Tongue (tissue), 2 donors: ENCODE results near the gene SLC22A2. TPM values are rescaled to one million over a fixed set of nuclear protein-coding genes. Genes with fewer than 3 reads are reported as not detected.

ENCODE experiments used
- DNase-seq: peaks from one replicate; pipeline ENCODE4 v3.0.0-alpha.2; 2015
- total RNA-seq: library from RNA; depleted of rRNA; stranded (reverse); fragments of >200 nt; gene quantifications from one replicate; pipeline ENCODE4 v1.2.3, GENCODE V29; 2014

SLC22A2 gene
- total RNA-seq, 1 donor from 2014 or later = 0.62 TPM

DNA sequence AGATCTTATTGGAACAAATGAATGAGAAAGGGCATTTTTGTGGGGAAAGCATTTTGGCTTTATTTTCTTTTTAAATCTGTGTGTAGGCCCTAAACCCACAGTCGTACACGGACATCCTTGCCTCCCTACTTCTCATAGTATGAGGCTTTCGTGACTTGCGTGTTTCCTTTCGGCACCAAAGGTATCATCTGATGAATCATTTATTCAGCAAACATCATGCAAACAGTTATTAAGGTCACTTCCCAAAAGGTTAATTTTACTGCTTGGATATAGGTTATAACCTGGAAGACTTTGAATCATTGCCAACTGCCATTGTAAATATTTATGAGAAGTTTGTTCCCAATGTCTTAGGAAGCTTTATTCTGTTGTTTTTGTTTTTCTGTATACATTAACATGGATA lies 15.1 kb upstream of the SLC22A2 start:
- DNase-seq = no peak

GRCh38 chr6:160273196-160273595 lies 14.6 kb upstream of the SLC22A2 start:
- no peak for DNase-seq

- DNase-seq = no peak
These were observed 14.1 kb upstream of the SLC22A2 start for GRCh38 chr6:160272707-160273106.

- no peak for DNase-seq
These were observed 11.7 kb upstream of the SLC22A2 start for GRCh38 chr6:160270347-160270746.

- no peak for DNase-seq
These were observed 11.2 kb upstream of the SLC22A2 start for GRCh38 chr6:160269771-160270170.

GRCh38 chr6:160269023-160269521 lies 10.5 kb upstream of the SLC22A2 start:
- DNase-seq = no peak

- DNase-seq = no peak
These were observed 8.5 kb upstream of the SLC22A2 start for GRCh38 chr6:160267102-160267501.

DNA sequence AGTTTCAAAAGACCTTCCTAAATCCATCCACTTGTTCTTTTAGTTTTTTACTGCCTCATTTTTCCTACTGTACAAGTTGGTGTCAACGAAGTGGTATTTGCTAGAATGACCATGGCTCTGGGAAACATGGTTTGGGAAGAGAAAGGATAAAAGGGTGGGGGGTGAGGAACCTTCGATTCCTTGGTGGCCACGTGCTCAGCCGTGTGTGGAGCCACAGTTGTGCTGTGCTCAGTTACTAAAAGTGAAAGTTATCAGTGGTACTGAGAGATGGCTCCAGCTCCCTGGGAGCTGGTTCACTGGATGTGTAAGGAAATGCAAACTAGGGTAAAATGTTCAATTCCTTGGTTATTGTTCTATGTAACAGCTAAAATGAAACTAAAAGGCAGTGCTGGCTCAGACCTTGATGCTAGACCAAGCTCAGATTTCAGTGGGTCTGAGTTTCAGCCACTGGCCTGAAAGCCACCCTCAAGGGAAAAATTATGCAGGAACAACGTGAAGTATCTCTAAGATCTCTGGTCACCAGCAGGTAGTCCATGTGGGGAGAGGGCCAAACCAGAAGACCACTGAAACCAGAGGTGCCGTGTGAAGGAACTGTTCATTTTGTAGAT lies 7.4 kb upstream of the SLC22A2 start:
- DNase-seq = no peak

DNA sequence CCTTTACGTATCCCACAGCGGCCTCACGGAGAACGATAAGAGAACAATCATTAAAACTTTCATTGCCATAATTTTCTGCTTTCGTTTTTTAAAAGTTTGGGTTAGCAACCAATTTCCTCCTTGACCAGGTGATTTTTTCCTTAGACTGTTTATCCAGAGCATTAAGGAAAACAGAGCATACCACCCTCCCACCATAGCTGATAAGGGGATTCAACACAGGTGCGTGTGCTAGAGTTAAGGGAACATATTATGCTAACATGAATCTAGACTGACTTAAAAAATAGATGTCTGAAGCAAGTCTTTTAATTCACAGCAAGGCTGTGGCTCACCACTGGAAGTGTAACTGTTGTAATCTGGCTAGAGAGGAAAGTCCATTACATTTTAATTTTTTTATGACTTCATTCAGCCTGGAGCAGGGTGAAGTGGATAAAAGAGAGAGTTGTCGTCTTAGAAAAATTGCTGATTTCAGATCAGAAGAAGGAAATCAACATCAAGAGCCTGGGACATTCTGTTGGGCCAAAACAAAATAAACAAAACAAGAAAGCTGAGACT lies 5.5 kb upstream of the SLC22A2 start:
- DNase-seq = no peak

DNA sequence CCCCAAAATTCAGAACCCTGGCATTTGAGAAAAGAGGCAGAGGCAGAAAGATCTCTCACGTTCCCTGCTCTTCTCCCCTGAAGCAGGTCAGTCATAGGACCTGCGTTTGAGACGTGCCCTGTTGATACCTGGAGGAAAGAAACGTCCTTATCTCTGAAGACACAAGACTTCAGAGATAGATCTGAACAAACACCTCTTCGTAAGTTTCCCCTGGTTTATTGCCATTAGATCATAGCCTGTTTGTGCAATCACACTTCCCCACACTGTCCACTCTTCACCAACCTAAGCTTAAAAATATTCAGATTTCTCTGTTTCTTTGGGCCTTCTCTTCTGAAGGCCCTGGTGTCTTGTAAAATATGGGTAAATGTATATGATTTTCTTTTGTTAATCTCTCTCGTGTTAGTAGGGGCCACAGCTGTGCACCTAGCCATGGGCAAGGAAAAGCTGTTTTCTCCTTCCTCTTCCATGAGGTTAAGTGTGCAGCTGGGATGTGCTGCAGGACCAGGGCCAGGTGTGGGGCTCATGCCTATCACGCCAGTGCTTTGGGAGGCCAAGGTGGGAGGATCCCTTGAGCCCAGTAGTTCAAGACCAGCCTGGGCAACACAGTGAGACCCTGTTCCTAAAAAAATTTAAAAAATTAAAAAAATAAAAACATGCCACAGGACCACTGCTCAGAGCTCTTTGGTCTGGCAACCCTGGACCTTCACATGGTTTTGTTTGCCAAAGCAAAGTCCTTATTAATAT lies 4.7 kb upstream of the SLC22A2 start:
- no peak for DNase-seq

DNA sequence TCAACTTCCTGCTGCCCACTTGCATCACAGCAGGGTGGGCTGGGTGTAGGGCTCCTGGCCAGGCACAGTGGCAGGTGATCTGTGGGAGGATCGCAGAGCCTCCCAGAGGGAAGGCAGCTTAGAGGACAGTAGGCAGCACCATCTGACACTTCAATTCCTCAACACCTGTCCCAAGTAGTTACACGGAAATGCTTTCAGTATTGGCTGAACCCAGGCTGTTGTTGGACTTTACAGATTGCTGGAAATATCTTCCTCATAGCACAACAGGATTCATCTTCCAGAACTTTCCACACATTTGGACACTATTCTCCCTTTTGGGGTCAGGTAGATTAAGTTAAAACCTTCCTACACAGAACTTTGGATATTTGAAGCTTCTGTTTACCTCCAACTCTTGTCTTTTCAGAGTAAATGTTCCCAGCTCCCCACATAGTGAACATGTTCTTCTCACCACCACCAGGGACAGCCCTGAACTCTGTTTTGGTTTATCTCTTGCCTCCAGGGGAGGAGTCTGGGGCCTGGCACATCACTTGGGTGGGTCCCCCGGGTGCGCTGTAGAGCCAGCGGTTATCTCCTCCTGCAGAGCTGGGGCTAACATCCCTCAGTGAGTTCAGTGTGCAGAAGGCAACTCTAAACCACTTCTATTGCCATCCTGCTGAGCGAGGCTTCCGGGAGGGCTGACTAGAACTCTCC lies 3.5 kb upstream of the SLC22A2 start:
- DNase-seq = no peak

DNA sequence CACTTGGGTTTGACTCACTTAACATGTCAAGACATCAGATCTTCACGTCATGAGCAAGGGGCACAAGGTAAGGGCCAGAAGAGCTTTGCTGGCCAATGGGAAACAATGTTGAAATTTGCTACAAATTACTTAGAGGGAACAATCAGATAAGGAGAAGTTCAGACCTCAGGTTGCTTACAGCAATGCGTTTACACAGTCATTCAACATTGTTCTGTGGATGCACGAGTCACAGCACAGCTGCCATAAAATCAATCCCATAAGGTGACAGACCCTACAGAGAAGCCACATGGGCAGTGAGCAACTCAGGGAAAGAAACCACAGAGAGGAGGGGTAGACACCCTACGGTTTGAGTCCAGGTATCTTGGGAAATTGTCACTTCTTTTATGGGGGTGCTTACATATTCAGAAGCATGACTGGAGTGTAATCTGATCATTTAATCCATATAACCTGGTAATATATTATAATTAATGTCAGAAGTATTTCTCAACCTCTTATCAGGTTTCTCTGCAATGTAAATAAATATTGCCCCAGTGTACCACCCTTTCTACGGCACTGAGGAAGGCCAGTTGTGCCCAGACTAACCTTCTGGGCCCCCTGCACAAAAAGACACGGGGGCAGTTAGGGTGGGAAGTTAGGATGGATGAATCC lies 2.3 kb upstream of the SLC22A2 start:
- no peak for DNase-seq

GRCh38 chr6:160260367-160260766 lies 1.7 kb upstream of the SLC22A2 start:
- no peak for DNase-seq

- peak; percentile 39 for DNase-seq
These were observed 977 bp upstream of the SLC22A2 start for GRCh38 chr6:160259598-160259997.

GRCh38 chr6:160259143-160259425 lies 463 bp upstream of the SLC22A2 start:
- peak; percentile 29 for DNase-seq

DNA sequence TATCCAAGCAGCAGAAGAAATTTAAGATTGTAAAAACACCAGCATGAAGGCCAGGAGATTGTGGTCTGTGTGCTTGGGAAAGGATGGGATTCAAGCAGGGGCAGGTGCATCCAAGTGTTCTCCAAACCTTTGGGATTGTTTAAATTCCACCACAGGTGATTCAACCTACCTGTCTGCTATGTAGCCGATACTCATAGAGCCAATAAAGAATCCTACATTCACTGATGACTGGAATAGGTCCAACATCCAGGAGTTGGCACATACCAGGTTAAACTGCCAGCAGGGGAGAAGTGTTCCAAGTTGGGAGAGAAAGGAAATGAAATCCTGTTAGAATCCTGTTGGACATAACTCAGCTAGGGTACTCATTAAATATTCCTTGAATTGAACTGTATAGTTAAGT lies 2.2 kb downstream of the SLC22A2 start:
- no peak for DNase-seq

DNA sequence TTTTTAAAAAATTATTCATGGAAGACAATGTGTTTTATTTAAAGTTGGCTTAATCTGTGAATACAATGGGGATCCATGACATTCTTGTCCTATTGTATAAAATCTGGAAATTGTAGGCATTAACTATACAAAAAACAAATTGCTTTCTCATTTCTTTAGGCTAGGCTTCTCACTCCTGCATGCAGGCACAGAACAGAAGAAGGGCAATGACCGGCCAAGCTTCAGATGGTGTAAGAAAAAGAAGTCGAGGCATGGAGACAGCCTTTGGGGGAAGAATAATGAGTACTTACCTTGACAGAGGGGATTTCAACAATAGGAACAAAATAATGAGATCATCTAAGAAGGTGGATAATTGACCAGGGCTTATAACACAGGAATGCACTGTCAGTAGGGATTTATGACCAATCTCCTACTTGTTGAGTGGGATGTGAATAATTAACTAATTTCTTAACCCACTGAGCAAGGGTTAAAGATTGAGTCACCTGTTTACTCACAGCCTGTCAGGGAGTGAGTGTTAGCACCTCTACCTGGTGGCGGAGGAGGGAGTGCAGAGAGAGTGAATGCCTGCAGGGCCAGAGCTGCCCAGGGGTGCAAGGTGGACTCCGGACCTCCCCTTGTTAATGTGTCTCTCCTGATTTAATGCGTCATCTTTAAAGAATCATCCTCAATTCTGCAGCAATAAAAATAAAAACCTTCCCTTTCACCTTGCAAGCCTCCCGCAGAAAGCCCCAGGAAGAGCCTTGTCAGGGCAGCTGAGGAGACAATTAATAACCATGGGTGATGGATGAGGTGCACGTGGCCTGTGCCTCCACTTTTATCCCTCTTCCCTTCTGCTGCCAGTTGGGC lies 3.9 kb downstream of the SLC22A2 start:
- no peak for DNase-seq

- no peak for DNase-seq
These were observed 4.9 kb downstream of the SLC22A2 start for GRCh38 chr6:160253714-160254113.

GRCh38 chr6:160253292-160253691 lies 5.3 kb downstream of the SLC22A2 start:
- DNase-seq = no peak

- no peak for DNase-seq
These were observed 6.4 kb downstream of the SLC22A2 start for GRCh38 chr6:160252073-160252813.

DNA sequence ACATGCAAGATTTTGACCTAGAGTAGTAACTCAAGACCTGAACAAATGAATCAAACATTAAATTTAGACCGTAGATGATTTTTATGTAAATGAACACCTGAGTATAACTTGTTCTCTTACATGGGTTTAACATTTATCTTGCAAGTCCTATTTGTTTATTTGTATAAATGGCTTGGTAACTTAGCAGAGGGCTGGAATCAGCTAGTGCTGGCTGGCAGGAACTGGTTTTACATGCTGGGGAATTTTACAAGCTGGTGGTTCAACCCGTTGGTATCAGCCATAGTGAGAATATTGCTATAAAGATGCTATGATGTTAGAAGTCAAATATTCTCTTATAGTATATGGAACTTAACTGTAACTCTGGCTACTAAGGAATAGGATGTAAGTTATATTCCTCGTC lies 8.9 kb downstream of the SLC22A2 start:
- no peak for DNase-seq
